LNCAP (cell line): ENCODE results near the gene WDR7.

ENCODE experiments used
- CTCF ChIP-seq: fragments of 450-650 bp; IDR thresholded peaks from 2 replicates; pipeline ENCODE4 v1.5.1; 2017; ENCODE audit warnings: mild to moderate bottlenecking

WDR7 gene

DNA sequence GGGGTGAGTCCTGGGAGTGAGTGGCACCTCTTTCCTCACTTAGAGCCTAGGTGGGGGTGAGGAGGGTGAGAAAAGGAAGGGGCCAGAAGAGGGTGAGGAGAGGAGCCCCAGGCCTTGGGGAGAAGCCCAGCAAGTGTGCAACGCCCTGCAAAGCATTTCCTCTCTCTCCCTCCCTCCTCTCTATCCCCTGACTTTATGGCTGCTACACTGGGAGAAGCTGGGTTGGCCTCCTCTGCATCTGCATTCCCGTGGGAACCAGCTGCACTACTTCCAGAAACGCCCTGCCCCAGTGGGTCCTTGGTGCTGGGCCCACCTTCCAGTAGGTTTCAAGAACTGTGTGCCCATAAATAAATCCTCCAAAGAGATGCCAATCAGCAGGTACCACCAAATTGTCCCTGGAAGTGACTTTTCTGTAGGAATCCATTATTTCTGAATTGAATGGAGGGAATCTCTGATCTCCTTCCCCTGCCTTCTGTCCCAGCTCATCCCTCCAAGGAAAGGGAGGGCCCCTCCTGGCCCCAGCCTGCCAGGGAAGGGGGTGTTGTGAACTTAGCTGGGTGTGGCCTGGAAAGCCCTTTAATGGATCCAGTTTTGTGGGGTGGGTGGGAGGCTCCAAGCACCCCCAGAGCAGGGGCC lies 400.0 kb downstream of the WDR7 start:
- TF ChIP-seq CTCF, result no peak

- no peak for TF ChIP-seq CTCF
Observed at GRCh38 chr18:57051657-57052044, 400.5 kb downstream of the WDR7 start.

DNA sequence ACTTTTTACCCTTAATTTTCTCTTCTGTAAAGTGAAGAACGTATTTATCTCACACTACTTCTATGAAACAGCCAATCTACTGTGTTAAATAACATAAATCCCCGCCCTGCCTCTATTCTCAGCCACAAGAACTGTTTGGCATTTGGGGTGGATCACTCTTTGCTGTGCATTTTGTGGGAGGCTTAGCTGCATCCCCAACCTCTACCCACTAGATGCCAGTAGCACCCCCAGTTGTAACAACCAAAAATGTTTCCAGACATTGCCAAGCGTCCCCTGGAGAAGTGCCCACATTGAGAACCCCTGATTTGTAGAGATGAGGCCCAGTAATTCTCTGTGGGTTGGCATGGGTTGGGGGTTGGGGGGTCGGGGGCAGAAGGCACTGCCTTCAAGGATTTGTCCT lies 401.0 kb downstream of the WDR7 start:
- TF ChIP-seq CTCF, result no peak

- TF ChIP-seq CTCF, result no peak
Observed at GRCh38 chr18:57052759-57053158, 401.6 kb downstream of the WDR7 start.

- TF ChIP-seq CTCF, result no peak
Observed at GRCh38 chr18:57054891-57055290, 403.7 kb downstream of the WDR7 start.

DNA sequence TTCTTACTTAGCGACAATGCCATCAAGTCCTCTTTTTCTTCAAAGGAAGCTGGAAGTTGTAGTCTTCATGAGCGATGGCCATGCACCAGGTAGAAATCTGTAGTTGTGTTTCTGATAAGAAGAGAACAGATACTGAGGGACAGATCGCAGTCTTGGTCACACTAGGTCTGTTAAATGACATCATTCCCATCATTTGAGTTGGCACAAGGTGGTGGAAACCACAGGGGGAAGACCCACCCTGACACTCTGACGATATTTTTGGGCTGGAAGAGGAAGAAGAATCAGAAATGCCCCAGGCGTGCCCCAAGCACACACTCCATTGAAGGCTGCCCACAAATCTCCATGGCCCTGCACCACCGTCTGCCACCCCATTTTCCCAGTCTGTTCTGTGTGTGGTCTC lies 406.7 kb downstream of the WDR7 start:
- no peak for TF ChIP-seq CTCF

- no peak for TF ChIP-seq CTCF
Observed at GRCh38 chr18:57058734-57059133, 407.6 kb downstream of the WDR7 start.

GRCh38 chr18:57059366-57059765 lies 408.2 kb downstream of the WDR7 start:
- no peak for TF ChIP-seq CTCF
